H1 (cell line): ENCODE results near the gene CCDC141. TPM values are rescaled to one million over a fixed set of nuclear protein-coding genes. Genes with fewer than 3 reads are reported as not detected.

Source experiments
- CTCF ChIA-PET: fragments of 300-600 bp; sonication (Branson Sonifier 250); formaldehyde crosslinking; loops from one replicate; lab custom pipeline; 2021; ENCODE audit not compliant: partially characterized antibody; lab: Charles Lee
- POLR2A ChIA-PET: fragments of 300-600 bp; sonication (Branson Sonifier 250); formaldehyde crosslinking; loops from one replicate; lab custom pipeline; 2021; ENCODE audit warnings: inconsistent platforms; ENCODE audit not compliant: partially characterized antibody; lab: Charles Lee
- DNase-seq, 2 experiments: peaks; one replicate each; pipeline versions ENCODE4 v3.0.0 to v3.0.0-alpha.2; 2010 to 2022; ENCODE audit warnings: low spot score in 2 of 2, low read depth in 1 of 2, mixed read lengths in 1 of 2
- FAIRE-seq: peaks from 2 replicates; lab custom pipeline; 2011; peaks lifted over from hg19 to GRCh38; lab: Jason Lieb, UNC
- H2AFZ ChIP-seq: 2 replicates; pipeline ENCODE4 v1.8.1; 2012; ENCODE audit warnings: low read length, inconsistent platforms
- H2AK5ac ChIP-seq: 2 replicates; pipeline ENCODE4 v1.6.1; 2013; ENCODE audit warnings: low read depth, low read length
- H2BK120ac ChIP-seq: replicated peaks from 2 replicates; pipeline ENCODE3; 2013; ENCODE audit warnings: low read depth, low read length, inconsistent platforms
- H2BK12ac ChIP-seq: 2 replicates; pipeline ENCODE4 v1.6.1; 2013; ENCODE audit warnings: low read depth, low read length
- H2BK15ac ChIP-seq: 2 replicates; pipeline ENCODE4 v1.6.1; 2013; ENCODE audit warnings: low read length
- H2BK20ac ChIP-seq: 2 replicates; pipeline ENCODE4 v1.6.1; 2013; ENCODE audit warnings: low read length
- H2BK5ac ChIP-seq: 2 replicates; pipeline ENCODE4 v1.6.1; 2013; ENCODE audit warnings: low read depth, low read length
- H3K14ac ChIP-seq: 2 replicates; pipeline ENCODE4 v1.6.1; 2013; ENCODE audit warnings: inconsistent platforms; ENCODE audit not compliant: insufficient read length
- H3K18ac ChIP-seq: 2 replicates; pipeline ENCODE4 v1.6.1; 2013; ENCODE audit warnings: low read length; ENCODE audit errors: extremely low read depth
- H3K23ac ChIP-seq: 2 replicates; pipeline ENCODE4 v1.6.1; 2013; ENCODE audit warnings: inconsistent platforms; ENCODE audit not compliant: insufficient read length
- H3K23me2 ChIP-seq: 2 replicates; pipeline ENCODE4 v1.6.1; 2013; ENCODE audit warnings: low read depth, low read length
- H3K27ac ChIP-seq: 2 replicates; pipeline ENCODE4 v1.6.1; 2011; ENCODE audit warnings: low read depth, low read length, inconsistent platforms
- H3K27me3 ChIP-seq, 4 experiments: replicated peaks in 1 of 4; 1 replicate in 1 of 4; 2 replicates in 3 of 4; pipeline versions ENCODE4 v1.6.1 to v1.8.1; 2011 to 2013; ENCODE audit warnings: low read length in 3 of 4, mild to moderate bottlenecking in 3 of 4, inconsistent platforms in 2 of 4, mixed read lengths in 2 of 4, moderate library complexity in 1 of 4; ENCODE audit not compliant: control insufficient read depth in 3 of 4, insufficient read depth in 3 of 4; ENCODE audit errors: extremely low read depth in 1 of 4
- H3K36me3 ChIP-seq, 4 experiments: 2 replicates each; pipeline versions ENCODE4 v1.6.1 to v1.8.1; 2011 to 2013; ENCODE audit warnings: mild to moderate bottlenecking in 4 of 4, low read length in 3 of 4, moderate library complexity in 2 of 4, control low read depth in 1 of 4, inconsistent platforms in 1 of 4; ENCODE audit not compliant: insufficient read depth in 4 of 4, control insufficient read depth in 2 of 4
- H3K4ac ChIP-seq: replicated peaks from 2 replicates; pipeline ENCODE3; 2013; ENCODE audit warnings: low read length, low read depth, mixed read lengths, inconsistent platforms; ENCODE audit not compliant: insufficient read length
- H3K4me1 ChIP-seq, 4 experiments: replicated peaks in 1 of 4; 1 replicate in 1 of 4; 2 replicates in 3 of 4; pipeline versions ENCODE4 v1.6.1 to v1.8.1; 2011 to 2013; ENCODE audit warnings: low read length in 3 of 4, inconsistent platforms in 2 of 4, mixed read lengths in 1 of 4; ENCODE audit not compliant: insufficient read depth in 4 of 4, control insufficient read depth in 3 of 4
- H3K4me2 ChIP-seq, 2 experiments: 2 replicates each; pipeline versions ENCODE4 v1.6.1 to v1.8.1; 2011 to 2013; ENCODE audit warnings: low read depth in 2 of 2, low read length in 2 of 2, control low read depth in 1 of 2, inconsistent platforms in 1 of 2, mild to moderate bottlenecking in 1 of 2; ENCODE audit not compliant: insufficient read depth in 1 of 2
- H3K4me3 ChIP-seq, 4 experiments: fragments of 200-600, 300-600 bp in 1 of 4; sonication (generic), shearing (Covaris generic), sonication (Bioruptor Twin) in 1 of 4; 2 replicates each; pipeline versions ENCODE4 v1.5.1 to v1.8.1; 2011 to 2016; ENCODE audit warnings: low read length in 4 of 4, low read depth in 3 of 4, control low read depth in 2 of 4, inconsistent platforms in 2 of 4, mild to moderate bottlenecking in 2 of 4, mixed read lengths in 1 of 4, moderate library complexity in 1 of 4; ENCODE audit not compliant: insufficient read depth in 2 of 4; ENCODE audit errors: extremely low read depth in 1 of 4
- H3K56ac ChIP-seq: replicated peaks from 2 replicates; pipeline ENCODE3; 2013; ENCODE audit warnings: low read depth, mild to moderate bottlenecking, mixed read lengths, low read length, inconsistent platforms; ENCODE audit not compliant: insufficient read length
- H3K79me1 ChIP-seq: 2 replicates; pipeline ENCODE4 v1.6.1; 2013; ENCODE audit warnings: low read depth, low read length, control low read depth
- H3K79me2 ChIP-seq, 2 experiments: 2 replicates each; pipeline versions ENCODE4 v1.6.1 to v1.8.1; 2012 to 2013; ENCODE audit warnings: low read length in 2 of 2, mild to moderate bottlenecking in 2 of 2, inconsistent platforms in 1 of 2; ENCODE audit not compliant: insufficient read depth in 2 of 2, control insufficient read depth in 1 of 2
- H3K9ac ChIP-seq, 4 experiments: replicated peaks in 1 of 4; 1 replicate in 1 of 4; 2 replicates in 3 of 4; pipeline versions ENCODE4 v1.6.1 to v1.8.1; 2011 to 2013; ENCODE audit warnings: low read depth in 3 of 4, low read length in 3 of 4, control low read depth in 2 of 4, mild to moderate bottlenecking in 2 of 4, moderate library complexity in 2 of 4, inconsistent platforms in 1 of 4; ENCODE audit errors: extremely low read depth in 1 of 4
- H3K9me3 ChIP-seq, 2 experiments: 2 replicates each; pipeline versions ENCODE4 v1.6.1 to v1.8.1; 2012 to 2013; ENCODE audit warnings: mild to moderate bottlenecking in 2 of 2, moderate library complexity in 2 of 2, control low read depth in 1 of 2, inconsistent platforms in 1 of 2, low read depth in 1 of 2, low read length in 1 of 2, mixed read lengths in 1 of 2; ENCODE audit not compliant: insufficient read depth in 2 of 2
- H4K20me1 ChIP-seq, 2 experiments: replicated peaks in 1 of 2; 2 replicates each; pipeline versions ENCODE3 to v1.8.1; 2011 to 2013; ENCODE audit warnings: inconsistent platforms in 2 of 2, low read length in 2 of 2, mild to moderate bottlenecking in 1 of 2; ENCODE audit not compliant: insufficient read depth in 2 of 2, control insufficient read depth in 1 of 2
- H4K5ac ChIP-seq: 2 replicates; pipeline ENCODE4 v1.6.1; 2013; ENCODE audit warnings: low read length, low read depth, mixed read lengths, inconsistent platforms; ENCODE audit not compliant: insufficient read length
- H4K8ac ChIP-seq: 2 replicates; pipeline ENCODE4 v1.8.0; 2013; ENCODE audit warnings: mild to moderate bottlenecking, moderate library complexity, low read length, inconsistent platforms; ENCODE audit not compliant: insufficient read depth; ENCODE audit errors: extremely low read depth
- H4K91ac ChIP-seq: replicated peaks from 2 replicates; pipeline ENCODE3; 2013; ENCODE audit warnings: low read length, mixed read lengths, inconsistent platforms; ENCODE audit not compliant: insufficient read length
- BCL11A ChIP-seq, 2 experiments: IDR thresholded peaks; one replicate each; pipeline ENCODE4 v1.6.1; 2011; ENCODE audit warnings: low read depth in 2 of 2, low read length in 2 of 2, mild to moderate bottlenecking in 2 of 2
- RAD21 ChIP-seq, 2 experiments: IDR thresholded peaks in 1 of 2; conservative IDR thresholded peaks in 1 of 2; 2 replicates each; pipeline ENCODE4 v1.6.1; 2011; ENCODE audit warnings: low read depth in 2 of 2, low read length in 2 of 2, improper control_type of control experiment in 1 of 2, inconsistent platforms in 1 of 2, mild to moderate bottlenecking in 1 of 2, moderate library complexity in 1 of 2
- TAF7 ChIP-seq: optimal IDR thresholded peaks from 2 replicates; pipeline ENCODE3; 2011; ENCODE audit warnings: low read depth, mild to moderate bottlenecking, inconsistent platforms, low read length, moderate library complexity, borderline replicate concordance
- WGBS, 2 experiments: shearing (Covaris generic) in 1 of 2; methylation state at CpG; one replicate each; pipeline versions ENCODE4 v1.1.6 to v1.1.7; 2013 to 2015; ENCODE audit warnings: low lambda C conversion rate in 2 of 2, mixed read lengths in 2 of 2, inconsistent platforms in 1 of 2, low coverage in 1 of 2, missing lambda C conversion rate in 1 of 2; ENCODE audit not compliant: insufficient replicate concordance in 2 of 2, insufficient coverage in 1 of 2, insufficient read length in 1 of 2; ENCODE audit errors: extremely low coverage in 1 of 2, missing lambda C conversion rate in 1 of 2; 5-methylcytosine and 5-hydroxymethylcytosine counted together
- polyA plus RNA-seq, 7 experiments: library from polyadenylated mRNA; depleted of rRNA in 3 of 7; stranded (reverse) in 5 of 7; unstranded in 2 of 7; fragments of >200 nt in 5 of 7; fragments of 200-250 nt in 2 of 7; gene quantifications; 1 replicate in 5 of 7; 2 replicates in 1 of 7; 4 replicates in 1 of 7; pipeline versions ENCODE4 v1.2.1 to v1.2.3, GENCODE V29; 2011 to 2013; ENCODE audit warnings: missing spikeins in 2 of 7, mixed read lengths in 2 of 7
- total RNA-seq: library from RNA; stranded (reverse); fragmentation: NEBNext Ultra II Directional; extraction: Animal tissue kit (Norgen Biotek cat#: 25700); gene quantifications from 2 replicates; pipeline ENCODE4 v1.2.1, GENCODE V29; 2021

Gene CCDC141
- total and polyA plus RNA-seq, 2 of the 8 experiments (the other 6 are each of a cell fraction or from before 2014, with no cell fraction given): 0.56 to 21.6 TPM

DNA sequence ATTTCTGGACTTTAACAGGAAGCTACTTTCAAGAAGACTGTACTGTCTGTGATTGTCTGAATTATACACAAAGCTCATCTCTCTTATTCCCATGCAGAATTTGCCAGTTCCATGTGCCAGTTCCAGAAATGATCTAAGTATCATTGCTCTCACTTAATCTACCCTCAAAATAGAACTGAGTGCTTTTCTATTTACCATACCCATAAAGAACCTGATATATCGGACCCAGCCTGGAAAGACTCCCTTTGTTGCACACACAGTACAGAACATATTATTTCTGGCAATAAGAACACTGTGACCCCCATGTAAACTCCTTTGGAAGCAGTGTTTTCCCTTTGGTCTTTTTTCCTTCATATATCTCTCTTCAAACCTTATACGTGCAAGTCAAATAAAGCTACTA is 140.4 kb downstream of the CCDC141 start:
- Histone ChIP-seq H4K91ac (no peak overlapping the region), H4K8ac (no peak overlapping the region), H2BK120ac (no peak overlapping the region), H3K4me1 (no peaks in the 10 kb centered on the region), H3K36me3 (no peaks in the 10 kb centered on the region), H3K18ac (no peak overlapping the region), H4K5ac (no peak overlapping the region), H3K27ac (no peak overlapping the region), H2AFZ (no peak overlapping the region), H3K27me3 (peaks cover 0 to 1% (median 0%) of the 10 kb centered on the region in 4 experiments; a peak in 1 of 7 replicates), H2BK20ac (no peak overlapping the region), H3K4ac (no peak overlapping the region), H3K23ac (no peak overlapping the region), H2BK12ac (no peak overlapping the region), H2BK5ac (no peak overlapping the region), H3K4me2 (no peak overlapping the region)
- no peak for DNase-seq
- POLR2A ChIA-PET: no interaction called here
- WGBS, 2 experiments: 81% methylated on average over 2 of the region's 2 CpGs; no CpG with 5 or more reads in 1 of the 2 experiments
- TF ChIP-seq RAD21 (IDR thresholded peaks at IDR 0.05 in 1 of 2, conservative IDR thresholded peaks at IDR 0.05 in 1 of 2; ENCODE audit: low read depth in 2 of 2, low read length in 2 of 2) (no peak), TAF7 (no peak), BCL11A (IDR thresholded peaks at IDR 0.05; ENCODE audit: low read depth in 2 of 2, low read length in 2 of 2) (no peak)
- TF ChIP-seq, all 59 proteins: peak for 0
- no peak overlapping the region for H3K4me3 ChIP-seq
- no peak overlapping the region for H2AK5ac ChIP-seq
- no peaks in the 10 kb centered on the region for H3K9me3 ChIP-seq
- FAIRE-seq: no peak
- H3K23me2 ChIP-seq: no peaks in the 10 kb centered on the region
- no peaks in the 10 kb centered on the region for H3K79me2 ChIP-seq
- H3K56ac ChIP-seq: no peak overlapping the region
- H3K79me1 ChIP-seq: no peaks in the 10 kb centered on the region
- CTCF ChIA-PET: interaction anchor here (0.8 to 4.0 kb wide), 8 partner anchors 16 to 114 kb away, joined by 3 to 17 read pairs (median 4); no protein-coding TSS in a partner anchor
- no peak overlapping the region for H2BK15ac ChIP-seq
- no peak overlapping the region for H3K9ac ChIP-seq
- no peaks in the 10 kb centered on the region for H4K20me1 ChIP-seq
- no peak overlapping the region for H3K14ac ChIP-seq
